Keratinocyte (primary cell): Measurements from ENCODE around the gene CEP170B. TPM values are rescaled to one million over a fixed set of nuclear protein-coding genes. Genes with fewer than 3 reads are reported as not detected.

Source experiments
- DNase-seq: peaks from one replicate; pipeline ENCODE4 v3.0.0-alpha.2; 2011; ENCODE audit warnings: low read depth, missing footprints, low spot score
- FAIRE-seq: peaks from 2 replicates; lab custom pipeline; 2011; peaks lifted over from hg19 to GRCh38; lab: Jason Lieb, UNC
- H2AFZ ChIP-seq: 2 replicates; pipeline ENCODE4 v1.6.0; 2012; ENCODE audit warnings: low read length, control low read depth, inconsistent platforms; ENCODE audit not compliant: control insufficient read depth
- H3K27ac ChIP-seq: 2 replicates; pipeline ENCODE4 v1.5.1; 2011; ENCODE audit warnings: low read length; ENCODE audit not compliant: control insufficient read depth, insufficient read depth
- H3K27me3 ChIP-seq: 3 replicates; pipeline ENCODE4 v1.6.0; 2011; ENCODE audit warnings: low read length; ENCODE audit not compliant: control insufficient read depth, insufficient read depth; ENCODE audit errors: extremely low read depth
- H3K36me3 ChIP-seq, 2 experiments: 2 replicates in 1 of 2; 3 replicates in 1 of 2; pipeline ENCODE4 v1.5.1; 2011; ENCODE audit warnings: low read length in 2 of 2, mild to moderate bottlenecking in 1 of 2; ENCODE audit not compliant: control insufficient read depth in 2 of 2, insufficient read depth in 2 of 2; ENCODE audit errors: extremely low read depth in 1 of 2
- H3K4me1 ChIP-seq: 3 replicates; pipeline ENCODE4 v1.5.1; 2011; ENCODE audit warnings: low read length; ENCODE audit not compliant: control insufficient read depth, insufficient read depth; ENCODE audit errors: extremely low read depth
- H3K4me2 ChIP-seq: 3 replicates; pipeline ENCODE4 v1.6.0; 2011; ENCODE audit warnings: low read depth, low read length; ENCODE audit not compliant: control insufficient read depth, insufficient read depth; ENCODE audit errors: extremely low read depth
- H3K4me3 ChIP-seq, 3 experiments: fragments of 200-600 bp in 1 of 3; sonication (generic) in 1 of 3; 2 replicates in 2 of 3; 3 replicates in 1 of 3; pipeline ENCODE4 v1.5.1; 2011 to 2016; ENCODE audit warnings: low read length in 3 of 3, mild to moderate bottlenecking in 3 of 3, control low read depth in 2 of 3, inconsistent platforms in 1 of 3, low read depth in 1 of 3, mixed read lengths in 1 of 3, mixed run types in 1 of 3, moderate library complexity in 1 of 3; ENCODE audit not compliant: control insufficient read depth in 2 of 3, insufficient read depth in 2 of 3; ENCODE audit errors: extremely low read depth in 1 of 3
- H3K79me2 ChIP-seq: 2 replicates; pipeline ENCODE4 v1.6.0; 2012; ENCODE audit warnings: low read length; ENCODE audit not compliant: control insufficient read depth, insufficient read depth
- H3K9ac ChIP-seq: 3 replicates; pipeline ENCODE4 v1.6.0; 2011; ENCODE audit warnings: low read length; ENCODE audit not compliant: control insufficient read depth, insufficient read depth; ENCODE audit errors: extremely low read depth
- H3K9me1 ChIP-seq: 3 replicates; pipeline ENCODE4 v1.6.0; 2011; ENCODE audit warnings: low read length; ENCODE audit not compliant: control insufficient read depth, insufficient read depth; ENCODE audit errors: extremely low read depth
- H3K9me3 ChIP-seq: 2 replicates; pipeline ENCODE4 v1.5.1; 2012; ENCODE audit warnings: low read depth, low read length; ENCODE audit not compliant: control insufficient read depth
- H4K20me1 ChIP-seq: 3 replicates; pipeline ENCODE4 v1.6.0; 2011; ENCODE audit warnings: low read length; ENCODE audit not compliant: control insufficient read depth, insufficient read depth; ENCODE audit errors: extremely low read depth
- CTCF ChIP-seq, 3 experiments: IDR thresholded peaks in 1 of 3; conservative IDR thresholded peaks in 1 of 3; optimal IDR thresholded peaks in 1 of 3; 2 replicates in 2 of 3; 3 replicates in 1 of 3; pipeline versions ENCODE3 to v1.5.1; 2011; ENCODE audit warnings: low read length in 3 of 3, mild to moderate bottlenecking in 3 of 3, moderate library complexity in 2 of 3, control low read depth in 1 of 3, inconsistent platforms in 1 of 3; ENCODE audit not compliant: insufficient read depth in 2 of 3; ENCODE audit errors: extremely low read depth in 1 of 3
- EZH2 ChIP-seq: IDR thresholded peaks from one replicate; pipeline ENCODE4 v1.6.1; 2012; ENCODE audit warnings: inconsistent platforms, mild to moderate bottlenecking, low read length, moderate library complexity
- dilution Hi-C: fragments of 300-500 bp; cut with MboI; formaldehyde crosslinking; loops from one replicate; pipeline ENCODE4 v1.7.0; 2020; ENCODE audit warnings: low sequenced_read_pairs; ENCODE audit not compliant: extremely low pct_ligation_motif_present
- polyA plus RNA-seq, 5 experiments: library from polyadenylated mRNA; depleted of rRNA in 3 of 5; stranded (reverse) in 3 of 5; stranded (forward) in 1 of 5; unstranded in 1 of 5; fragments of >200 nt; gene quantifications; 1 replicate in 1 of 5; 2 replicates in 3 of 5; 3 replicates in 1 of 5; pipeline versions ENCODE4 v1.2.1 to v1.2.3, GENCODE V29; 2011 to 2012; ENCODE audit warnings: missing spikeins in 2 of 5, low read depth in 1 of 5, low replicate concordance in 1 of 5

Gene CEP170B
- polyA plus RNA-seq, 1 donor (not counting 4 experiments of a cell fraction or from before 2014, with no cell fraction given), result 8.7 TPM

GRCh38 chr14:104894331-104895206 is 29.5 kb downstream of the CEP170B start:
- Histone ChIP-seq H3K27ac (no peak overlapping the region), H3K9me1 (no peaks in the 10 kb centered on the region), H3K27me3 (no peaks in the 10 kb centered on the region), H3K4me1 (peaks cover 3% of the 10 kb centered on the region), H4K20me1 (peaks cover under 1% of the 10 kb centered on the region), H3K36me3 (peaks cover 15 to 21% of the 10 kb centered on the region in 2 experiments), H3K9ac (no peak overlapping the region), H3K4me2 (no peak overlapping the region), H3K79me2 (no peaks in the 10 kb centered on the region), H3K4me3 (no peak overlapping the region), H2AFZ (no peak overlapping the region), H3K9me3 (no peaks in the 10 kb centered on the region)
- dilution Hi-C loops, result no loop called here
- FAIRE-seq (no peak), DNase-seq (no peak)
- TF ChIP-seq EZH2 (no peak), CTCF (optimal IDR thresholded peaks at IDR 0.05 in 1 of 3, IDR thresholded peaks at IDR 0.05 in 1 of 3, conservative IDR thresholded peaks at IDR 0.05 in 1 of 3; ENCODE audit: extremely low read depth in 1 of 3, insufficient read depth in 2 of 3, low read length in 3 of 3) (no peak)

GRCh38 chr14:104895207-104895785 is 30.2 kb downstream of the CEP170B start:
- no peaks in the 10 kb centered on the region for H3K27me3 ChIP-seq
- H3K4me2 ChIP-seq, result no peak overlapping the region
- no peak for DNase-seq
- no peak overlapping the region for H3K27ac ChIP-seq
- H3K9ac ChIP-seq, result no peak overlapping the region
- H3K79me2 ChIP-seq, result no peaks in the 10 kb centered on the region
- peaks cover 3% of the 10 kb centered on the region for H3K4me1 ChIP-seq
- no peak for FAIRE-seq
- no peaks in the 10 kb centered on the region for H3K9me3 ChIP-seq
- dilution Hi-C loops, result no loop called here
- no peak for TF ChIP-seq EZH2
- H2AFZ ChIP-seq, result no peak overlapping the region
- no peaks in the 10 kb centered on the region for H3K9me1 ChIP-seq
- H3K4me3 ChIP-seq, result no peak overlapping the region
- no peaks in the 10 kb centered on the region for H4K20me1 ChIP-seq
- H3K36me3 ChIP-seq, result peaks cover 15 to 21% of the 10 kb centered on the region in 2 experiments
